Measurements from ENCODE around the gene RIPPLY1.

GRCh38 chrX:106932492-106932923, 29.4 kb upstream of the RIPPLY1 start:
- no peak for TF ChIP-seq CTCF (IDR thresholded peaks at IDR 0.05 in 4 of 5, conservative IDR thresholded peaks at IDR 0.05 in 1 of 5)
- TF ChIP-seq POLR2A (IDR thresholded peaks at IDR 0.05), result no peak

Data from gastrocnemius medialis (tissue), 4 donors.